Esophagus muscularis mucosa (tissue), 4 donors: ENCODE measurements around the gene BBX. TPM values are rescaled to one million over a fixed set of nuclear protein-coding genes. Genes with fewer than 3 reads are reported as not detected.

Experiments used
- DNase-seq: peaks from one replicate; pipeline ENCODE4 v3.0.0-alpha.2; 2017; ENCODE audit errors: extremely low spot score
- H3K27ac ChIP-seq, 4 donors: fragments of 200-600 bp; sonication (generic); replicated peaks in 1 of 4; 1 replicate in 3 of 4; 2 replicates in 1 of 4; pipeline ENCODE4 v1.5.1; 2016 to 2019; ENCODE audit warnings: mild to moderate bottlenecking in 1 of 4
- H3K27me3 ChIP-seq, 4 donors: fragments of 200-600 bp; sonication (generic); one replicate each; pipeline versions ENCODE4 v1.5.1 to v1.6.0; 2016 to 2019
- H3K36me3 ChIP-seq, 4 donors: fragments of 200-600 bp; sonication (generic); one replicate each; pipeline ENCODE4 v1.5.1; 2016 to 2019
- H3K4me1 ChIP-seq, 4 donors: fragments of 200-600 bp; sonication (generic); one replicate each; pipeline ENCODE4 v1.5.1; 2016 to 2019
- H3K4me3 ChIP-seq, 4 donors: fragments of 200-600 bp; sonication (generic); 1 replicate in 2 of 4; 2 replicates in 2 of 4; pipeline ENCODE4 v1.5.1; 2016 to 2019; ENCODE audit warnings: mild to moderate bottlenecking in 4 of 4, moderate library complexity in 1 of 4
- H3K9me3 ChIP-seq, 4 donors: fragments of 200-600 bp; sonication (generic); 1 replicate in 3 of 4; 2 replicates in 1 of 4; pipeline ENCODE4 v1.5.1; 2016 to 2019
- CTCF ChIP-seq, 3 experiments: fragments of 200-600 bp in 2 of 3; fragments of 450-650 bp in 1 of 3; sonication (generic) in 2 of 3; IDR thresholded peaks; one replicate each; pipeline ENCODE4 v1.5.1; 2017 to 2019; ENCODE audit warnings: antibody characterized with exemption in 3 of 3, mild to moderate bottlenecking in 2 of 3, moderate library complexity in 1 of 3
- EP300 ChIP-seq: sonication (generic); formaldehyde crosslinking; IDR thresholded peaks from one replicate; pipeline ENCODE4 v1.6.1; 2017; ENCODE audit warnings: antibody characterized with exemption
- POLR2A ChIP-seq: fragments of 450-650 bp; IDR thresholded peaks from one replicate; pipeline ENCODE4 v1.6.1; 2017; ENCODE audit warnings: antibody characterized with exemption, moderate library complexity, mild to moderate bottlenecking, low read depth
- POLR2AphosphoS5 ChIP-seq, 2 donors: sonication (generic); formaldehyde crosslinking; IDR thresholded peaks; one replicate each; pipeline ENCODE4 v1.6.1; 2017; ENCODE audit warnings: antibody characterized with exemption in 2 of 2
- WGBS: methylation state at CpG from one replicate; pipeline ENCODE4 v1.1.5; 2018; 5-methylcytosine and 5-hydroxymethylcytosine counted together
- intact Hi-C: fragments of 100-400 bp; cut with DNase I; formaldehyde crosslinking; loops from one replicate; pipeline ENCODE4 v1.15.1; 2023
- total RNA-seq, 4 donors: library from RNA; depleted of rRNA; stranded (reverse); fragments of >200 nt; gene quantifications; one replicate each; pipeline versions ENCODE4 v1.1.0 to v1.2.1, GENCODE V29; 2016

Gene BBX
- total RNA-seq, 4 donors from 2014 or later: 49.2 to 78.9 (median 77.9) TPM

GRCh38 chr3:107543666-107544065, 20.9 kb downstream of the BBX start:
- Histone ChIP-seq H3K4me1 (peaks cover 0 to 13% (median 0%) of the 10 kb centered on the region in 4 donors), H3K36me3 (no peaks in the 10 kb centered on the region), H3K4me3 (no peak overlapping the region), H3K9me3 (no peaks in the 10 kb centered on the region), H3K27ac (no peak overlapping the region), H3K27me3 (no peaks in the 10 kb centered on the region)
- 82% methylated on average over 4 of the region's 4 CpGs for WGBS
- intact Hi-C loops: loop anchor here (10.0 kb wide), 1 partner anchor 309 kb away; no protein-coding TSS in a partner anchor
- TF ChIP-seq POLR2AphosphoS5 (IDR thresholded peaks at IDR 0.05) (no peak), CTCF (IDR thresholded peaks at IDR 0.05) (peak in 2 of 3 experiments; percentile 23 to 30)
- no peak for DNase-seq

- no peak for TF ChIP-seq POLR2A
- TF ChIP-seq EP300: no peak
- no peak for TF ChIP-seq POLR2AphosphoS5 (IDR thresholded peaks at IDR 0.05)
- no peak for TF ChIP-seq CTCF (IDR thresholded peaks at IDR 0.05)
Observed at GRCh38 chr3:107545680-107546120, 22.9 kb downstream of the BBX start.

GRCh38 chr3:107548601-107549000, 25.8 kb downstream of the BBX start:
- Histone ChIP-seq H3K4me1 (peaks cover 0 to 11% (median 9%) of the 10 kb centered on the region in 4 donors), H3K27me3 (no peaks in the 10 kb centered on the region), H3K9me3 (no peaks in the 10 kb centered on the region), H3K36me3 (no peaks in the 10 kb centered on the region), H3K4me3 (no peak overlapping the region), H3K27ac (no peak overlapping the region)
- DNase-seq: no peak
- no peak for TF ChIP-seq CTCF (IDR thresholded peaks at IDR 0.05)
- no peak for TF ChIP-seq POLR2AphosphoS5 (IDR thresholded peaks at IDR 0.05)
- TF ChIP-seq POLR2A: no peak
- no peak for TF ChIP-seq EP300
- 93% methylated on average over 2 of the region's 2 CpGs for WGBS
- intact Hi-C loops: loop anchor here (10.0 kb wide), 1 partner anchor 314 kb away; no protein-coding TSS in a partner anchor

More at GRCh38 chr3:107545680-107546120, 22.9 kb downstream of the BBX start:
- DNase-seq: no peak
- H3K9me3 ChIP-seq: no peaks in the 10 kb centered on the region
- H3K36me3 ChIP-seq: no peaks in the 10 kb centered on the region
- WGBS: 75% methylated on average over 1 of the region's 1 CpG
- H3K27ac ChIP-seq: no peak overlapping the region
- no peak overlapping the region for H3K4me3 ChIP-seq
- intact Hi-C loops: loop anchor here (10.0 kb wide), 1 partner anchor 311 kb away; no protein-coding TSS in a partner anchor
- no peaks in the 10 kb centered on the region for H3K27me3 ChIP-seq
- H3K4me1 ChIP-seq: peaks cover 0 to 7% (median 0%) of the 10 kb centered on the region in 4 donors

GRCh38 chr3:107555359-107555758, 32.6 kb downstream of the BBX start:
- peaks cover 0 to 32% (median 18%) of the 10 kb centered on the region in 4 donors for H3K4me1 ChIP-seq
- WGBS: 93% methylated on average over 3 of the region's 3 CpGs
- TF ChIP-seq POLR2A (no peak), POLR2AphosphoS5 (IDR thresholded peaks at IDR 0.05) (no peak), EP300 (no peak), CTCF (IDR thresholded peaks at IDR 0.05) (no peak)
- no peaks in the 10 kb centered on the region for H3K9me3 ChIP-seq
- no peak for DNase-seq
- no peaks in the 10 kb centered on the region for H3K27me3 ChIP-seq
- no peak overlapping the region for H3K27ac ChIP-seq
- H3K4me3 ChIP-seq: no peak overlapping the region
- intact Hi-C loops: no loop called here
- no peaks in the 10 kb centered on the region for H3K36me3 ChIP-seq

GRCh38 chr3:107557743-107558142, 35.0 kb downstream of the BBX start:
- Histone ChIP-seq H3K4me3 (no peak overlapping the region), H3K4me1 (peaks cover 0 to 27% (median 11%) of the 10 kb centered on the region in 4 donors), H3K9me3 (no peaks in the 10 kb centered on the region), H3K36me3 (no peaks in the 10 kb centered on the region), H3K27ac (no peak overlapping the region), H3K27me3 (no peaks in the 10 kb centered on the region)
- DNase-seq: no peak
- 100% methylated on average over 2 of the region's 2 CpGs for WGBS
- TF ChIP-seq CTCF (IDR thresholded peaks at IDR 0.05): no peak
- no peak for TF ChIP-seq POLR2AphosphoS5 (IDR thresholded peaks at IDR 0.05)
- TF ChIP-seq POLR2A: no peak
- no peak for TF ChIP-seq EP300
- intact Hi-C loops: no loop called here
